Neural cell (in vitro differentiated cells): ENCODE measurements around the gene IGFBP2. TPM values are rescaled to one million over a fixed set of nuclear protein-coding genes. Genes with fewer than 3 reads are reported as not detected.
A peak's percentile ranks its signal among the peaks of the same experiment; 100 is the strongest.

Experiments
- H2AFZ ChIP-seq: fragments of 200-600, 300-800 bp; sonication (generic), shearing (Covaris generic); 2 replicates; pipeline ENCODE4 v1.6.0; 2014; ENCODE audit warnings: low read depth, mild to moderate bottlenecking, antibody characterized with exemption, low read length, moderate library complexity
- H3F3A ChIP-seq: fragments of 200-600 bp; shearing (Covaris generic); 2 replicates; pipeline ENCODE4 v1.6.1; 2016; ENCODE audit warnings: mild to moderate bottlenecking, moderate library complexity, mixed read lengths, antibody characterized with exemption, low read length; ENCODE audit not compliant: insufficient read depth, poor library complexity, severe bottlenecking
- H3K27ac ChIP-seq: fragments of 200-600, 300-800 bp; sonication (generic), shearing (Covaris generic); 2 replicates; pipeline ENCODE4 v1.5.1; 2014; ENCODE audit warnings: mild to moderate bottlenecking, low read length, moderate library complexity
- H3K27me3 ChIP-seq: fragments of 300-800, 200-600 bp; sonication (generic), shearing (Covaris generic); 2 replicates; pipeline ENCODE4 v1.6.0; 2014; ENCODE audit warnings: mild to moderate bottlenecking, low read depth, low read length, moderate library complexity; ENCODE audit not compliant: insufficient read depth
- H3K36me3 ChIP-seq: fragments of 300-800, 200-600 bp; sonication (generic), shearing (Covaris generic); 2 replicates; pipeline ENCODE4 v1.5.1; 2014; ENCODE audit warnings: mild to moderate bottlenecking, antibody characterized with exemption, low read length, moderate library complexity; ENCODE audit not compliant: insufficient read depth
- H3K4me2 ChIP-seq: fragments of 300-800, 200-600 bp; sonication (generic), shearing (Covaris generic); 2 replicates; pipeline ENCODE4 v1.6.0; 2014; ENCODE audit warnings: mild to moderate bottlenecking, low read length
- H3K4me3 ChIP-seq: fragments of 300-800, 200-600 bp; sonication (generic), shearing (Covaris generic); 2 replicates; pipeline ENCODE4 v1.5.1; 2014; ENCODE audit warnings: mild to moderate bottlenecking, low read length, moderate library complexity
- H3K79me2 ChIP-seq: fragments of 200-600 bp; shearing (Covaris generic); replicated peaks from 2 replicates; pipeline ENCODE4 v1.6.0; 2014; ENCODE audit warnings: mild to moderate bottlenecking, low read length, moderate library complexity; ENCODE audit not compliant: insufficient read depth
- H3K9ac ChIP-seq: fragments of 300-800, 200-600 bp; sonication (generic), shearing (Covaris generic); 2 replicates; pipeline ENCODE4 v1.6.1; 2016; ENCODE audit warnings: mild to moderate bottlenecking, low read length, mixed read lengths
- H3K9me2 ChIP-seq: fragments of 200-600 bp; shearing (Covaris generic); 2 replicates; pipeline ENCODE4 v1.6.1; 2016; ENCODE audit warnings: mild to moderate bottlenecking, low read length, mixed read lengths; ENCODE audit not compliant: insufficient read depth
- H3K9me3 ChIP-seq: fragments of 200-600, 300-800 bp; sonication (generic), shearing (Covaris generic); 2 replicates; pipeline ENCODE4 v1.6.1; 2016; ENCODE audit warnings: mild to moderate bottlenecking, mixed run types, low read length, moderate library complexity, mixed read lengths
- H4K20me1 ChIP-seq: fragments of 200-600 bp; shearing (Covaris generic); 2 replicates; pipeline ENCODE4 v1.6.1; 2016; ENCODE audit warnings: mild to moderate bottlenecking, mixed run types; ENCODE audit not compliant: insufficient read depth
- CTCF ChIP-seq: fragments of 450-650 bp; IDR thresholded peaks from 2 replicates; pipeline ENCODE4 v1.5.1; 2014; ENCODE audit warnings: antibody characterized with exemption, mild to moderate bottlenecking, moderate library complexity; ENCODE audit not compliant: poor library complexity, severe bottlenecking
- EP300 ChIP-seq: fragments of 450-650 bp; conservative IDR thresholded peaks from 2 replicates; pipeline ENCODE4 v1.6.1; 2014; ENCODE audit warnings: antibody characterized with exemption, mild to moderate bottlenecking, moderate library complexity; ENCODE audit not compliant: poor library complexity, severe bottlenecking
- EZH2 ChIP-seq: fragments of 200-600, 300-800 bp; shearing (Covaris generic), sonication (generic); IDR thresholded peaks from 2 replicates; pipeline ENCODE4 v1.6.1; 2014; ENCODE audit warnings: antibody characterized with exemption, low read length, borderline replicate concordance, mild to moderate bottlenecking; ENCODE audit not compliant: insufficient read depth, poor library complexity, severe bottlenecking
- MXI1 ChIP-seq: fragments of 450-650 bp; conservative IDR thresholded peaks from 2 replicates; pipeline ENCODE4 v1.6.1; 2014; ENCODE audit warnings: antibody characterized with exemption, mild to moderate bottlenecking; ENCODE audit not compliant: poor library complexity, severe bottlenecking
- POLR2AphosphoS5 ChIP-seq: IDR thresholded peaks from 2 replicates; pipeline ENCODE4 v1.6.1; 2012
- RAD21 ChIP-seq: fragments of 450-650 bp; conservative IDR thresholded peaks from 2 replicates; pipeline ENCODE4 v1.6.1; 2014; ENCODE audit warnings: antibody characterized with exemption, mild to moderate bottlenecking, moderate library complexity
- REST ChIP-seq: IDR thresholded peaks from 2 replicates; pipeline ENCODE4 v1.6.1; 2012; ENCODE audit warnings: borderline replicate concordance
- SMC3 ChIP-seq: fragments of 450-650 bp; conservative IDR thresholded peaks from 2 replicates; pipeline ENCODE4 v1.6.1; 2014; ENCODE audit warnings: antibody characterized with exemption, mild to moderate bottlenecking, moderate library complexity; ENCODE audit not compliant: poor library complexity
- TAF1 ChIP-seq: IDR thresholded peaks from 2 replicates; pipeline ENCODE4 v1.6.1; 2012; ENCODE audit warnings: low read depth
- polyA minus RNA-seq: library from RNA; depleted of rRNA, polyadenylated mRNA; stranded (reverse); fragments of >200 nt; gene quantifications from 2 replicates; pipeline ENCODE4 v1.2.3, GENCODE V29; 2014
- polyA plus RNA-seq: library from polyadenylated mRNA; depleted of rRNA; stranded (reverse); fragments of >200 nt; gene quantifications from 2 replicates; pipeline ENCODE4 v1.2.3, GENCODE V29; 2014

IGFBP2 gene
- polyA plus RNA-seq (150 and 174 TPM in 2 replicates), polyA minus RNA-seq (124 and 128 TPM in 2 replicates)

GRCh38 chr2:216632952-216633615 is at the start of gene IGFBP2:
IGFBP2 (plus strand) TSS chr2:216633420; CDS start chr2:216633524, 104 bp downstream.
- peak within 1 kb of the TSS; percentile 68 for H3K9ac ChIP-seq
- no peaks in the 10 kb centered on the region for H3K9me3 ChIP-seq
- no peaks in the 10 kb centered on the region for H3K36me3 ChIP-seq
- peak within 1 kb of the TSS; percentile 15 for H2AFZ ChIP-seq
- H4K20me1 ChIP-seq: no peaks in the 10 kb centered on the region
- peak within 1 kb of the TSS; percentile 98 for H3K4me3 ChIP-seq
- peak within 1 kb of the TSS; percentile 23 for H3K27ac ChIP-seq
- H3K4me2 ChIP-seq: peak within 1 kb of the TSS; percentile 94
- H3K27me3 ChIP-seq: no peaks in the 10 kb centered on the region
- TF ChIP-seq REST (no peak), EZH2 (no peak), RAD21 (no peak), POLR2AphosphoS5 (peak; percentile 9), MXI1 (peak; percentile 36)
- peaks cover 26% of the 10 kb centered on the region for H3K79me2 ChIP-seq
- no peaks in the 10 kb centered on the region for H3K9me2 ChIP-seq
- peaks cover 4% of the 10 kb centered on the region for H3F3A ChIP-seq

GRCh38 chr2:216583606-216584005 is 49.6 kb upstream of the IGFBP2 start:
- H3K9ac ChIP-seq: no peak overlapping the region
- H3K27me3 ChIP-seq: no peaks in the 10 kb centered on the region
- TF ChIP-seq SMC3: no peak
- no peak for TF ChIP-seq EZH2
- no peak for TF ChIP-seq RAD21
- TF ChIP-seq POLR2AphosphoS5: no peak
- no peak for TF ChIP-seq EP300
- no peak for TF ChIP-seq MXI1
- no peak for TF ChIP-seq CTCF
- no peak for TF ChIP-seq REST
- TF ChIP-seq TAF1: no peak
- no peaks in the 10 kb centered on the region for H3K36me3 ChIP-seq
- no peaks in the 10 kb centered on the region for H4K20me1 ChIP-seq
- no peak overlapping the region for H3K27ac ChIP-seq
- H3K4me2 ChIP-seq: no peak overlapping the region
- H3F3A ChIP-seq: no peaks in the 10 kb centered on the region
- H3K4me3 ChIP-seq: no peak overlapping the region
- H2AFZ ChIP-seq: no peak overlapping the region
- no peaks in the 10 kb centered on the region for H3K79me2 ChIP-seq
- no peaks in the 10 kb centered on the region for H3K9me2 ChIP-seq
- no peaks in the 10 kb centered on the region for H3K9me3 ChIP-seq
